GM23248 (cell line): ENCODE measurements around the gene CTIF. TPM values are rescaled to one million over a fixed set of nuclear protein-coding genes. Genes with fewer than 3 reads are reported as not detected.

ENCODE experiments used
- DNase-seq: peaks from one replicate; pipeline ENCODE4 v3.0.0-alpha.2; 2015
- H2AFZ ChIP-seq: fragments of 200-600 bp; sonication (generic); 2 replicates; pipeline ENCODE4 v1.6.1; 2016; ENCODE audit warnings: antibody characterized with exemption
- H3F3A ChIP-seq: fragments of 200-600 bp; sonication (generic); 2 replicates; pipeline ENCODE4 v1.6.1; 2016; ENCODE audit warnings: mild to moderate bottlenecking, antibody characterized with exemption, mixed run types; ENCODE audit not compliant: insufficient read depth
- H3K27ac ChIP-seq: fragments of 200-600 bp; sonication (generic); 2 replicates; pipeline ENCODE4 v1.5.1; 2016; ENCODE audit warnings: mild to moderate bottlenecking
- H3K27me3 ChIP-seq: fragments of 200-600 bp; sonication (generic); replicated peaks from 2 replicates; pipeline ENCODE4 v1.6.1; 2016; ENCODE audit warnings: mild to moderate bottlenecking; ENCODE audit not compliant: insufficient read depth
- H3K36me3 ChIP-seq: fragments of 200-600 bp; sonication (generic); 2 replicates; pipeline ENCODE4 v1.6.1; 2016; ENCODE audit warnings: low read depth, mild to moderate bottlenecking
- H3K4me1 ChIP-seq: fragments of 200-600 bp; sonication (generic); 2 replicates; pipeline ENCODE4 v1.6.1; 2016; ENCODE audit warnings: mild to moderate bottlenecking; ENCODE audit not compliant: insufficient read depth
- H3K4me2 ChIP-seq: fragments of 200-600 bp; sonication (generic); one replicate; pipeline ENCODE4 v1.6.1; 2016; ENCODE audit warnings: mild to moderate bottlenecking; ENCODE audit not compliant: unreplicated experiment
- H3K4me3 ChIP-seq: fragments of 200-600 bp; sonication (generic); 2 replicates; pipeline ENCODE4 v1.5.1; 2016; ENCODE audit warnings: mild to moderate bottlenecking
- H3K79me2 ChIP-seq: fragments of 200-600 bp; sonication (generic); 2 replicates; pipeline ENCODE4 v1.6.1; 2016; ENCODE audit warnings: mild to moderate bottlenecking; ENCODE audit not compliant: insufficient read depth
- H3K9ac ChIP-seq: fragments of 200-600 bp; sonication (generic); 2 replicates; pipeline ENCODE4 v1.6.1; 2016; ENCODE audit warnings: mild to moderate bottlenecking
- H3K9me2 ChIP-seq: fragments of 200-600 bp; sonication (generic); 2 replicates; pipeline ENCODE4 v1.6.1; 2016; ENCODE audit warnings: mixed run types, mild to moderate bottlenecking, moderate library complexity; ENCODE audit not compliant: insufficient read depth
- H3K9me3 ChIP-seq: fragments of 200-600 bp; sonication (generic); one replicate; pipeline ENCODE4 v1.6.1; 2017; ENCODE audit warnings: low read depth
- H4K20me1 ChIP-seq: fragments of 200-600 bp; sonication (generic); 2 replicates; pipeline ENCODE4 v1.6.0; 2016; ENCODE audit not compliant: insufficient read depth
- EZH2 ChIP-seq: fragments of 200-600 bp; sonication (generic); IDR thresholded peaks from 2 replicates; pipeline ENCODE4 v1.6.1; 2018; ENCODE audit warnings: antibody characterized with exemption, mild to moderate bottlenecking; ENCODE audit not compliant: insufficient read depth, poor library complexity, severe bottlenecking
- EZH2phosphoT487 ChIP-seq: fragments of 200-600 bp; sonication (generic); IDR thresholded peaks from 2 replicates; pipeline ENCODE4 v1.6.1; 2018; ENCODE audit warnings: antibody characterized with exemption, moderate library complexity, mild to moderate bottlenecking, low read depth; ENCODE audit not compliant: insufficient read depth
- WGBS, 2 experiments: methylation state at CpG; one replicate each; pipeline ENCODE4 v1.1.6; 2015 to 2017; ENCODE audit warnings: low lambda C conversion rate in 2 of 2, low coverage in 1 of 2; ENCODE audit errors: missing lambda C conversion rate in 2 of 2; 5-methylcytosine and 5-hydroxymethylcytosine counted together
- in situ Hi-C: fragments of 300-500 bp; cut with MboI; formaldehyde crosslinking; loops from 2 replicates; pipeline ENCODE4 v1.15.0; 2020
- polyA plus RNA-seq: library from polyadenylated mRNA; unstranded; fragments of >200 nt; fragmentation: Nextera tagmentation; extraction: Ambion mirVana; gene quantifications from 2 replicates; pipeline ENCODE4 v1.2.1, GENCODE V29; 2016
- total RNA-seq: library from RNA; depleted of rRNA; stranded (reverse); fragments of >200 nt; shearing (Covaris generic); gene quantifications from 2 replicates; pipeline ENCODE4 v1.2.3, GENCODE V29; 2014

CTIF gene
- total and polyA plus RNA-seq, 2 experiments from 2014 or later = 21.5 to 46.8 TPM

- Histone ChIP-seq H3K9ac (no peak overlapping the region), H3K27me3 (no peaks in the 10 kb centered on the region), H2AFZ (no peak overlapping the region), H4K20me1 (no peaks in the 10 kb centered on the region), H3K9me2 (no peaks in the 10 kb centered on the region), H3F3A (no peaks in the 10 kb centered on the region), H3K79me2 (peaks cover 25% of the 10 kb centered on the region), H3K4me1 (no peaks in the 10 kb centered on the region), H3K4me3 (no peak overlapping the region), H3K27ac (no peak overlapping the region), H3K36me3 (peaks cover 2% of the 10 kb centered on the region; the same call in 1 of the 2 replicates), H3K4me2 (no peak overlapping the region), H3K9me3 (no peaks in the 10 kb centered on the region)
- 92 to 100% methylated on average over 1 of the region's 1 CpG for WGBS, 2 experiments
- no peak for DNase-seq
- TF ChIP-seq EZH2phosphoT487 = no peak
- in situ Hi-C loops = no loop called here
Measured at GRCh38 chr18:48703028-48703386, 164.2 kb downstream of the CTIF start.

GRCh38 chr18:48703418-48703817, 164.6 kb downstream of the CTIF start:
- H3K27me3 ChIP-seq = no peaks in the 10 kb centered on the region
- H3K27ac ChIP-seq = no peak overlapping the region
- in situ Hi-C loops = no loop called here
- WGBS, 2 experiments = 85 to 88% methylated on average over 4 of the region's 4 CpGs
- no peaks in the 10 kb centered on the region for H3K9me2 ChIP-seq
- peaks cover 3% of the 10 kb centered on the region; the same call in 1 of the 2 replicates for H3K36me3 ChIP-seq
- no peaks in the 10 kb centered on the region for H3K4me1 ChIP-seq
- no peak overlapping the region for H3K4me3 ChIP-seq
- no peak overlapping the region for H3K9ac ChIP-seq
- TF ChIP-seq EZH2 (no peak), EZH2phosphoT487 (no peak)
- no peaks in the 10 kb centered on the region for H4K20me1 ChIP-seq
- H3K79me2 ChIP-seq = peaks cover 29% of the 10 kb centered on the region
- no peaks in the 10 kb centered on the region for H3F3A ChIP-seq
- no peak for DNase-seq
- H3K9me3 ChIP-seq = no peaks in the 10 kb centered on the region
- no peak overlapping the region for H2AFZ ChIP-seq
- no peak overlapping the region for H3K4me2 ChIP-seq

GRCh38 chr18:48705043-48705442, 166.2 kb downstream of the CTIF start:
- no peak overlapping the region for H3K4me2 ChIP-seq
- no peak overlapping the region for H3K4me3 ChIP-seq
- H3K9me3 ChIP-seq = no peaks in the 10 kb centered on the region
- no peaks in the 10 kb centered on the region for H3K4me1 ChIP-seq
- peaks cover 35% of the 10 kb centered on the region for H3K79me2 ChIP-seq
- no peaks in the 10 kb centered on the region for H3K9me2 ChIP-seq
- no peak overlapping the region for H3K27ac ChIP-seq
- H2AFZ ChIP-seq = no peak overlapping the region
- peaks cover 3% of the 10 kb centered on the region; the same call in 1 of the 2 replicates for H3K36me3 ChIP-seq
- no peak for DNase-seq
- H4K20me1 ChIP-seq = no peaks in the 10 kb centered on the region
- in situ Hi-C loops = no loop called here
- 51 to 60% methylated on average over 7 of the region's 7 CpGs for WGBS, 2 experiments
- no peaks in the 10 kb centered on the region for H3F3A ChIP-seq
- H3K9ac ChIP-seq = no peak overlapping the region
- no peaks in the 10 kb centered on the region for H3K27me3 ChIP-seq
- no peak for TF ChIP-seq EZH2

- 89 to 90% methylated on average over 11 of the region's 11 CpGs for WGBS, 2 experiments
- Histone ChIP-seq H3K4me3 (no peak overlapping the region), H3K36me3 (peaks cover 3% of the 10 kb centered on the region; the same call in 1 of the 2 replicates), H3K9me3 (no peaks in the 10 kb centered on the region), H4K20me1 (no peaks in the 10 kb centered on the region), H3K4me2 (no peak overlapping the region), H3K79me2 (peaks cover 34% of the 10 kb centered on the region), H3K27ac (no peak overlapping the region), H3K9ac (no peak overlapping the region), H2AFZ (no peak overlapping the region), H3F3A (no peaks in the 10 kb centered on the region), H3K9me2 (no peaks in the 10 kb centered on the region), H3K27me3 (no peaks in the 10 kb centered on the region), H3K4me1 (no peaks in the 10 kb centered on the region)
- TF ChIP-seq EZH2 (no peak), EZH2phosphoT487 (no peak)
- no peak for DNase-seq
- in situ Hi-C loops = no loop called here
Measured at GRCh38 chr18:48705531-48705930, 166.7 kb downstream of the CTIF start.

GRCh38 chr18:48706731-48707130, 167.9 kb downstream of the CTIF start:
- no peak overlapping the region for H2AFZ ChIP-seq
- in situ Hi-C loops = no loop called here

More at GRCh38 chr18:48706731-48707130, 167.9 kb downstream of the CTIF start:
- Histone ChIP-seq H3K4me3 (no peak overlapping the region), H4K20me1 (no peaks in the 10 kb centered on the region), H3K27ac (no peak overlapping the region), H3K9me3 (no peaks in the 10 kb centered on the region), H3K9ac (no peak overlapping the region), H3F3A (no peaks in the 10 kb centered on the region), H3K27me3 (no peaks in the 10 kb centered on the region), H3K4me1 (no peaks in the 10 kb centered on the region), H3K4me2 (no peak overlapping the region), H3K36me3 (peaks cover 3% of the 10 kb centered on the region; the same call in 1 of the 2 replicates), H3K9me2 (no peaks in the 10 kb centered on the region), H3K79me2 (peaks cover 28% of the 10 kb centered on the region)
- 98% methylated on average over 5 of the region's 5 CpGs for WGBS, 2 experiments
- TF ChIP-seq EZH2phosphoT487 (no peak), EZH2 (no peak)
- no peak for DNase-seq
